ENCODE results near the gene ARSG. TPM values are rescaled to one million over a fixed set of nuclear protein-coding genes. Genes with fewer than 3 reads are reported as not detected.

Gene ARSG
- total RNA-seq, 1 experiment from 2014 or later = 7.9 TPM

DNA sequence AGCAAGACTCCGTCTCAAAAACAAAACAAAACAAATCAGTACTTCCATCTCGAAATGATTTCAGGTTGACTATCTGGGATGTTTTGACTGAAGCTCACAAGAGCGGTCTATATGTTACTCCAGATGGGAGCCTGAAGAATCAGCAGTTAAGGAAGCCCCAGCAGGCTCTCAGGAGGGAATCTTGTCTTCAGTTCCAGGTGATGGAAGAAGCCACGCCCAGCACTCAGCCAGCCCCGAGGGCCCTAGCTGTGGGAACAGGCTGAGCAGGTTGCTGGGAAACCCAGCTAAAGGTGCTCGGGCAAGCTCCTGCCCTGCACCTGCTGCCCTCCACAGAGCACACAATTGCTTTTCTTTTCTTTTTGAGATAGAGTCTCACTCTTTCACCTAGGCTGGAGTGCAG is 133.6 kb downstream of the ARSG start:
- no peak overlapping the region for H3K27ac Mint-ChIP-seq
- POLR2A ChIA-PET = no interaction called here
- DNase-seq (ENCODE audit: low spot score) (peak; percentile 57), ATAC-seq (peak; percentile 83)
- peaks cover 30% of the 10 kb centered on the region for H3K4me1 Mint-ChIP-seq
- H3K27me3 Mint-ChIP-seq (ENCODE audit: low read depth) = no peaks in the 10 kb centered on the region; the same call in 1 of the 2 replicates
- peaks cover 9% of the 10 kb centered on the region; the same call in 1 of the 2 replicates for H3K36me3 Mint-ChIP-seq
- no peak overlapping the region for H3K4me3 Mint-ChIP-seq
- CTCF ChIA-PET = interaction anchor here (0.5 to 2.1 kb wide), 7 partner anchors 12 to 252 kb away, joined by 3 to 20 read pairs (median 4); no protein-coding TSS in a partner anchor
- TF ChIP-seq ZNF416 (CRISPR knock-in tag; IDR thresholded peaks at IDR 0.05) (peak; percentile 90; the same call in 1 of the 2 replicates), MXD4 (CRISPR knock-in tag; IDR thresholded peaks at IDR 0.05; ENCODE audit: borderline replicate concordance) (no peak)
- H3K9me3 Mint-ChIP-seq = no peaks in the 10 kb centered on the region

DNA sequence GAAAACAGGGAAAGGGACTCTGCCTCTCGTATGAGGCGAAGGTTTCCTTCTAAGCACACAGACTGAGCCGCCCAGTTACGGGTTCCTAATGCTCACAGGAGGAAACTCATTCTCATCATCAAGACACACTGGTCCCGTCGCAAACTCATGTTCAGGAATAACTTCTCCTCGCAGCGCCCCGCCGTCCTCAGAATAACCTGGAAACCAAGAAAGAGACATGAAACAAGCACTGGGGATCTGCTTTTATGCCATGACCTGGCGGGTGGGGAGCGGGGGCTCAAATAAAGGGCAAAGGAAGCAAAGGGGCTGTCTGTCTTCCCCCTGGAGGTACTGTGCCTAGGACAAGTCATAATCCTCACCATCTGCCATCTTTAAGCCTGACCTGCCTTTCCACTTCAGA is 134.7 kb downstream of the ARSG start:
- Mint-ChIP-seq H3K9me3 (no peaks in the 10 kb centered on the region), H3K4me1 (peaks cover 19% of the 10 kb centered on the region), H3K4me3 (no peak overlapping the region), H3K27me3 (ENCODE audit: low read depth) (no peaks in the 10 kb centered on the region), H3K27ac (0 out of 2 replicates have a peak overlapping the region, but pooled peaks have one; percentile 47), H3K36me3 (peaks cover 6% of the 10 kb centered on the region; the same call in 1 of the 2 replicates)
- POLR2A ChIA-PET = no interaction called here
- CTCF ChIA-PET = interaction anchor here (1.8 kb wide), 1 partner anchor 10 kb away, joined by 5 read pairs; no protein-coding TSS in a partner anchor
- no peak for ATAC-seq
- DNase-seq (ENCODE audit: low spot score) = no peak
- TF ChIP-seq, protein P1, sequence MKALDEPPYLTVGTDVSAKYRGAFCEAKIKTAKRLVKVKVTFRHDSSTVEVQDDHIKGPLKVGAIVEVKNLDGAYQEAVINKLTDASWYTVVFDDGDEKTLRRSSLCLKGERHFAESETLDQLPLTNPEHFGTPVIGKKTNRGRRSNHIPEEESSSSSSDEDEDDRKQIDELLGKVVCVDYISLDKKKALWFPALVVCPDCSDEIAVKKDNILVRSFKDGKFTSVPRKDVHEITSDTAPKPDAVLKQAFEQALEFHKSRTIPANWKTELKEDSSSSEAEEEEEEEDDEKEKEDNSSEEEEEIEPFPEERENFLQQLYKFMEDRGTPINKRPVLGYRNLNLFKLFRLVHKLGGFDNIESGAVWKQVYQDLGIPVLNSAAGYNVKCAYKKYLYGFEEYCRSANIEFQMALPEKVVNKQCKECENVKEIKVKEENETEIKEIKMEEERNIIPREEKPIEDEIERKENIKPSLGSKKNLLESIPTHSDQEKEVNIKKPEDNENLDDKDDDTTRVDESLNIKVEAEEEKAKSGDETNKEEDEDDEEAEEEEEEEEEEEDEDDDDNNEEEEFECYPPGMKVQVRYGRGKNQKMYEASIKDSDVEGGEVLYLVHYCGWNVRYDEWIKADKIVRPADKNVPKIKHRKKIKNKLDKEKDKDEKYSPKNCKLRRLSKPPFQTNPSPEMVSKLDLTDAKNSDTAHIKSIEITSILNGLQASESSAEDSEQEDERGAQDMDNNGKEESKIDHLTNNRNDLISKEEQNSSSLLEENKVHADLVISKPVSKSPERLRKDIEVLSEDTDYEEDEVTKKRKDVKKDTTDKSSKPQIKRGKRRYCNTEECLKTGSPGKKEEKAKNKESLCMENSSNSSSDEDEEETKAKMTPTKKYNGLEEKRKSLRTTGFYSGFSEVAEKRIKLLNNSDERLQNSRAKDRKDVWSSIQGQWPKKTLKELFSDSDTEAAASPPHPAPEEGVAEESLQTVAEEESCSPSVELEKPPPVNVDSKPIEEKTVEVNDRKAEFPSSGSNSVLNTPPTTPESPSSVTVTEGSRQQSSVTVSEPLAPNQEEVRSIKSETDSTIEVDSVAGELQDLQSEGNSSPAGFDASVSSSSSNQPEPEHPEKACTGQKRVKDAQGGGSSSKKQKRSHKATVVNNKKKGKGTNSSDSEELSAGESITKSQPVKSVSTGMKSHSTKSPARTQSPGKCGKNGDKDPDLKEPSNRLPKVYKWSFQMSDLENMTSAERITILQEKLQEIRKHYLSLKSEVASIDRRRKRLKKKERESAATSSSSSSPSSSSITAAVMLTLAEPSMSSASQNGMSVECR (CRISPR knock-in tag; IDR thresholded peaks at IDR 0.05; ENCODE audit: borderline replicate concordance) = no peak
- TF ChIP-seq NR2C2 (CRISPR knock-in tag; IDR thresholded peaks at IDR 0.05) = no peak
- no peak for TF ChIP-seq JUN (CRISPR knock-in tag; IDR thresholded peaks at IDR 0.05)
- TF ChIP-seq ETV6 (CRISPR knock-in tag; IDR thresholded peaks at IDR 0.05) = no peak
- TF ChIP-seq GRHL2 (CRISPR knock-in tag; IDR thresholded peaks at IDR 0.05; ENCODE audit: insufficient replicate concordance, severe bottlenecking) = no peak
- TF ChIP-seq, protein P2, sequence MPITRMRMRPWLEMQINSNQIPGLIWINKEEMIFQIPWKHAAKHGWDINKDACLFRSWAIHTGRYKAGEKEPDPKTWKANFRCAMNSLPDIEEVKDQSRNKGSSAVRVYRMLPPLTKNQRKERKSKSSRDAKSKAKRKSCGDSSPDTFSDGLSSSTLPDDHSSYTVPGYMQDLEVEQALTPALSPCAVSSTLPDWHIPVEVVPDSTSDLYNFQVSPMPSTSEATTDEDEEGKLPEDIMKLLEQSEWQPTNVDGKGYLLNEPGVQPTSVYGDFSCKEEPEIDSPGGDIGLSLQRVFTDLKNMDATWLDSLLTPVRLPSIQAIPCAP (CRISPR knock-in tag; IDR thresholded peaks at IDR 0.05) = no peak
- TF ChIP-seq ELF4 (CRISPR knock-in tag; IDR thresholded peaks at IDR 0.05; ENCODE audit: low read depth) = no peak

DNA sequence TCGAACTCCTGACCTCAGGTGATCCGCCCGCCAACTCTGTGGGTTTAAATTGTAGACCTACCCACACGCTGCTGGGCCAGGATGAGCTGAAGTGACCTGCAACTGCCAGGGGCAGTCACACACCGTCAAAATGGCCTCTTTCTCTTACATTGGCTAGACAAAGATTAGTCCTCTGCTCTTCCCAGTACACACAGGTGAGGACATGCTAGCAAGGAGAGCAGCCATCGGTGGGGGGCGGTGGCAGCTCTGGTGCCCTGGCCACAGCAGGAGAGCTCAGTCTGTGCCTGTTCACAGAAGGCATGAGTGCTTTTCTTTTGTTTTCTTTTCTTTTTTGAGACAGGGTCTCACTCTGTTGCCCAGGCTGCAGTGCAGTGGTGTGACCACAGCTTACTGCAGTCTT is 136.3 kb downstream of the ARSG start:
- TF ChIP-seq, protein P3, sequence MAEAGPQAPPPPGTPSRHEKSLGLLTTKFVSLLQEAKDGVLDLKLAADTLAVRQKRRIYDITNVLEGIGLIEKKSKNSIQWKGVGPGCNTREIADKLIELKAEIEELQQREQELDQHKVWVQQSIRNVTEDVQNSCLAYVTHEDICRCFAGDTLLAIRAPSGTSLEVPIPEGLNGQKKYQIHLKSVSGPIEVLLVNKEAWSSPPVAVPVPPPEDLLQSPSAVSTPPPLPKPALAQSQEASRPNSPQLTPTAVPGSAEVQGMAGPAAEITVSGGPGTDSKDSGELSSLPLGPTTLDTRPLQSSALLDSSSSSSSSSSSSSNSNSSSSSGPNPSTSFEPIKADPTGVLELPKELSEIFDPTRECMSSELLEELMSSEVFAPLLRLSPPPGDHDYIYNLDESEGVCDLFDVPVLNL (CRISPR knock-in tag; IDR thresholded peaks at IDR 0.05; ENCODE audit: borderline replicate concordance, low read depth) = no peak
- TF ChIP-seq TP53 (CRISPR knock-in tag; IDR thresholded peaks at IDR 0.05) = no peak
- TF ChIP-seq ZNF121 (CRISPR knock-in tag; IDR thresholded peaks at IDR 0.05) = peak; percentile 44; the same call in 1 of the 2 replicates
- H3K4me1 Mint-ChIP-seq = peaks cover 13% of the 10 kb centered on the region
- no peak overlapping the region for H3K27ac Mint-ChIP-seq
- ChIA-PET CTCF (interaction anchor here (0.9 to 1.8 kb wide), 5 partner anchors 9 to 68 kb away, joined by 3 to 5 read pairs (median 3); partner anchors contain the start of gene WIPI1), POLR2A (no interaction called here)
- H3K36me3 Mint-ChIP-seq = peaks cover 6% of the 10 kb centered on the region; the same call in 1 of the 2 replicates
- DNase-seq (ENCODE audit: low spot score) = no peak
- no peak for ATAC-seq
- no peak overlapping the region for H3K4me3 Mint-ChIP-seq
- no peaks in the 10 kb centered on the region for H3K27me3 Mint-ChIP-seq (ENCODE audit: low read depth)
- H3K9me3 Mint-ChIP-seq = no peaks in the 10 kb centered on the region
